ENCODE results near the gene BDKRB2. TPM values are rescaled to one million over a fixed set of nuclear protein-coding genes. Genes with fewer than 3 reads are reported as not detected.

Gene BDKRB2
- total RNA-seq, 2 donors from 2014 or later = 1.1 to 3.8 TPM

GRCh38 chr14:96164861-96165490 is 39.7 kb upstream of the BDKRB2 start:
- Mint-ChIP-seq H3K9me3 (no peaks in the 10 kb centered on the region), H3K4me3 (no peak overlapping the region), H3K27me3 (ENCODE audit: insufficient read depth) (peaks cover 7% of the 10 kb centered on the region), H3K36me3 (ENCODE audit: low read depth) (no peaks in the 10 kb centered on the region), H3K4me1 (no peaks in the 10 kb centered on the region), H3K27ac (no peak overlapping the region)
- Histone ChIP-seq H3K9me3 (ENCODE audit: control insufficient read depth, low read length) (no peaks in the 10 kb centered on the region), H3K27ac (ENCODE audit: low read depth, low read length) (no peak overlapping the region), H3K4me3 (ENCODE audit: low read length) (no peak overlapping the region), H3K27me3 (ENCODE audit: control insufficient read depth, insufficient read depth, low read length, poor library complexity, severe bottlenecking) (no peaks in the 10 kb centered on the region), H3K4me1 (ENCODE audit: control insufficient read depth, insufficient read depth, low read length) (no peaks in the 10 kb centered on the region), H3K36me3 (ENCODE audit: control insufficient read depth, insufficient read depth, low read length) (no peaks in the 10 kb centered on the region), H3K9ac (ENCODE audit: extremely low read depth, low read length, poor library complexity, severe bottlenecking) (no peak overlapping the region)
- WGBS, 2 experiments (ENCODE audit: insufficient coverage in 1 of 2, insufficient read length in 1 of 2) = 93 to 94% methylated on average over 3 to 5 of the region's 5 CpGs
- DNase-seq = peak; percentile 8
- no peak for TF ChIP-seq CTCF (conservative IDR thresholded peaks at IDR 0.05)

GRCh38 chr14:96165493-96166436 is 38.9 kb upstream of the BDKRB2 start:
- Histone ChIP-seq H3K9me3 (ENCODE audit: control insufficient read depth, low read length) (no peaks in the 10 kb centered on the region), H3K4me1 (ENCODE audit: control insufficient read depth, insufficient read depth, low read length) (no peaks in the 10 kb centered on the region), H3K4me3 (ENCODE audit: low read length) (no peak overlapping the region), H3K9ac (ENCODE audit: extremely low read depth, low read length, poor library complexity, severe bottlenecking) (no peak overlapping the region), H3K27ac (ENCODE audit: low read depth, low read length) (no peak overlapping the region), H3K36me3 (ENCODE audit: control insufficient read depth, insufficient read depth, low read length) (no peaks in the 10 kb centered on the region), H3K27me3 (ENCODE audit: control insufficient read depth, insufficient read depth, low read length, poor library complexity, severe bottlenecking) (no peaks in the 10 kb centered on the region)
- Mint-ChIP-seq H3K27ac (no peak overlapping the region), H3K4me1 (no peaks in the 10 kb centered on the region), H3K4me3 (no peak overlapping the region), H3K36me3 (ENCODE audit: low read depth) (no peaks in the 10 kb centered on the region), H3K9me3 (no peaks in the 10 kb centered on the region), H3K27me3 (ENCODE audit: insufficient read depth) (peaks cover 8% of the 10 kb centered on the region)
- WGBS, 2 experiments (ENCODE audit: insufficient coverage in 1 of 2, insufficient read length in 1 of 2) = 81 to 84% methylated on average over 8 to 11 of the region's 12 CpGs
- peak; percentile 43 for DNase-seq
- TF ChIP-seq CTCF (conservative IDR thresholded peaks at IDR 0.05) = no peak

GRCh38 chr14:96166461-96167223 is 38.0 kb upstream of the BDKRB2 start:
- TF ChIP-seq CTCF (conservative IDR thresholded peaks at IDR 0.05) = no peak
- no peak overlapping the region for H3K27ac Mint-ChIP-seq
- H3K9me3 Mint-ChIP-seq = no peaks in the 10 kb centered on the region
- Histone ChIP-seq H3K36me3 (ENCODE audit: control insufficient read depth, insufficient read depth, low read length) (no peaks in the 10 kb centered on the region), H3K9me3 (ENCODE audit: control insufficient read depth, low read length) (no peaks in the 10 kb centered on the region), H3K27ac (ENCODE audit: low read depth, low read length) (no peak overlapping the region), H3K4me1 (ENCODE audit: control insufficient read depth, insufficient read depth, low read length) (no peaks in the 10 kb centered on the region), H3K27me3 (ENCODE audit: control insufficient read depth, insufficient read depth, low read length, poor library complexity, severe bottlenecking) (no peaks in the 10 kb centered on the region), H3K4me3 (ENCODE audit: low read length) (no peak overlapping the region), H3K9ac (ENCODE audit: extremely low read depth, low read length, poor library complexity, severe bottlenecking) (no peak overlapping the region)
- no peaks in the 10 kb centered on the region for H3K36me3 Mint-ChIP-seq (ENCODE audit: low read depth)
- no peak overlapping the region for H3K4me3 Mint-ChIP-seq
- H3K27me3 Mint-ChIP-seq (ENCODE audit: insufficient read depth) = peaks cover 12% of the 10 kb centered on the region
- no peaks in the 10 kb centered on the region for H3K4me1 Mint-ChIP-seq
- DNase-seq = peak; percentile 22
- WGBS, 2 experiments (ENCODE audit: insufficient coverage in 1 of 2, insufficient read length in 1 of 2) = 90 to 94% methylated on average over 7 to 10 of the region's 10 CpGs
